HG03378 (cell line): ENCODE results near the gene PHF10.

Experiments used
- ATAC-seq: cut with Tn5 transposase; IDR thresholded peaks from one replicate; pipeline ENCODE4 v1.9.1; 2021; ENCODE audit warnings: mild to moderate bottlenecking, moderate library complexity; ENCODE audit not compliant: unreplicated experiment

The PHF10 gene

DNA sequence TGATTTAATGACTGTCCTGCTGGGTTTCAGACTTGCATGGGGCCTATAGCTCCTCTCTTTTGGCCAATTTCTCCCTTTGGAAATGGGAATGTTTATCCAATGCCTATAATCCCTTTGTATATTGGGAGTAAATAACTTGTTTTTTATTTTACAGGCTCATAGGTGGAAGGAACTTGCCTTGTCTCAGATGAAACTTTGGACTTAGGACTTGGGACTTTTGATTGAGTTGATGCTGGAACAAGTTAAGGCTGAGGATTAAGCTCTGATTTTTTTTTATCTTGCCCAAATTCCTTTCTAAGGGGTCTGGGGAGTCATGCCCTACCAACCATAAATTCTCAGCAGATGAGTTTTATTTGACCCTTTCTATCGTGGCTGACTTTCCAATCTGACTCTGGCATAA, 46.0 kb downstream of the PHF10 start:
- ATAC-seq = no peak

DNA sequence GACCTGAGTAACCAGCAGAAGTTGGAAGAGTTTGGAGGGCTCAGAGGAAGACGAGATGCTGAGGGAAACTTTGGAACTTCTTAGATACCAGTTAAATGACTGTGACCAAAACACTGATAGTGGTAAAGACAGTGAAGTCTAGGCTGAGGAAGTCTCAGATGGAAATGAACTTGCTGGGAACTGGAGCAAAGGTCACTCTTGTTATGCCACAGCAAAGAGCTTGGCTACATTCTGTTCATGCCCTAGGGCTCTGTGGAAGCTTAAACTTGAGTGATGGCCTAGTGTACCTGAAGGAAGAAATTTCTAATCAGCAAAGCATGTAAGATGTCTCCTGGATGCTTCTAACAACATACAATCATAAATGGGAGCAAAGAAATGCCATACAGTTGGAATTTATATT, 47.2 kb downstream of the PHF10 start:
- ATAC-seq = no peak

DNA sequence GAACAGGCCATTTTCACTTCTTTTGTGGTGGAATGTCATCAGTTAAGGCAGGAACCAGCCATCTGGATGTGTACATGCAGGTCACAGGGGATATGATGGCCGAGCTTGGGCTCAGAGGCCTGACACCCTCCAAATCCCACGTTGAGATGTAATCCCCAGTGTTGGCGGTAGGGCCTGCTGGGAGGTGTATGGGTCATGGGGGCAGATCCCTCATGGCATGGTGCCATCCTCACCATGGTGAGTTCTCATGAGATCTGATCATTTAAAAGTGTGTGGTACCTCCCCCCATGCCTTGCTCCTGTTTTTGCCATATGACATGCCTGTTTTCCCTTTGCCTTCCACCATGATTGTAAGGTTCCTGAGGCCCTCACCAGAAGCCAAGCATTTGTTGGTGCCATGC, 49.3 kb downstream of the PHF10 start:
- no peak for ATAC-seq

DNA sequence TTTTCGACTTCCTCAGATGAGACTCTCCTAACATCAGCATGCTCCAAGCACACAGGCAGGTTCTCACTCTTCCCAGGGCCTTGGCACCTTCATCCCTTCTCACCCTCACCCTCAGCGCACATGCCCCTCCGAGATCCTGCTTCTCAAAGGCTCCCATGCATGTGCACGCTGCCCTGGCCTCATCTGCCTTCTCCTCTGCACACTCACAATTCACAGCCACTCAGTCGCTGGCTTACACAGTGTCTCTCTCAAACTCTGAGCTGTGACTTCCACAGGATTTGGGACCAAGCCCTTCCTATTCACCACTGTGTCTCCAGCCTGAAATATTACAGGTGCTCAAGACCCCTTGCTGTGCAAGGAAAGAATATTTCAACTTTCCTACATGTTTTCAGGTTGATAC, 52.7 kb downstream of the PHF10 start:
- ATAC-seq = no peak

DNA sequence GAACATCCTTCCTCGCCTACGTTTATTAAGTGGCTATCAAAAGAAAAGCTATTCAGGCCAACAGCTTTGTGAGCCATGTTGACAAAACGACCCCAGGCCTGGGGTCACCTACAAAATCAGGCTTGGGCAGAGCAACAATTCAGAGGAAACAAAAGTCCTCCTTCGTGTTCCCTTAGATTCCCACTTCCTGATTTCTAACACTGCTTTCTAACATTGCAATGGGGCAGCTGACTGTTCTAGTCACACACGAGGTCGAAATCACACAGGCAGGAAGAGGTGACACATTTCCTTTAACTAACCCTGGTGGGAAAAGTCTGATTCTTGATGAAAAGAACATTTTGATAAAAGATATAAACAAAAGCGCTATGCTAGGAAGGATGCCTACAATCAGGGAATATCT, 54.4 kb downstream of the PHF10 start:
- ATAC-seq = no peak

DNA sequence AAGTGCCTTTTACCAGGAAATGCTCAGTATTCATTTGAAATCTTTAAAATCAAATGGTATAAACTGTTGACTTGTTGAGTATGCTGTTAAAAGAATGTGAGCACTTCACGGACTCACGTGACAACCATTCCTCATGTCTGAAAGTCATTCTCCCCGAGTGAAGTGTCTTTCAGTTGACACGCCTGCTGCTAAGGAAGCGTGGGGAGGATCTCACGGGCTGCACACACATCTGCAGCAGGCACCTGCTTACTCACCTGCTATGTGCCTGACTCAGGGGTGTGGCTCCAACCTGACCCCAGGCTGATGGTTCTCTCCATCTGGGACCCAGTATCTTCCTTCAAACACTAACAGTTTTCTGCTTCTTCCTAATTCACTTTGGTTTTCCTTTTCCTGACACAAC, 55.2 kb downstream of the PHF10 start:
- no peak for ATAC-seq

DNA sequence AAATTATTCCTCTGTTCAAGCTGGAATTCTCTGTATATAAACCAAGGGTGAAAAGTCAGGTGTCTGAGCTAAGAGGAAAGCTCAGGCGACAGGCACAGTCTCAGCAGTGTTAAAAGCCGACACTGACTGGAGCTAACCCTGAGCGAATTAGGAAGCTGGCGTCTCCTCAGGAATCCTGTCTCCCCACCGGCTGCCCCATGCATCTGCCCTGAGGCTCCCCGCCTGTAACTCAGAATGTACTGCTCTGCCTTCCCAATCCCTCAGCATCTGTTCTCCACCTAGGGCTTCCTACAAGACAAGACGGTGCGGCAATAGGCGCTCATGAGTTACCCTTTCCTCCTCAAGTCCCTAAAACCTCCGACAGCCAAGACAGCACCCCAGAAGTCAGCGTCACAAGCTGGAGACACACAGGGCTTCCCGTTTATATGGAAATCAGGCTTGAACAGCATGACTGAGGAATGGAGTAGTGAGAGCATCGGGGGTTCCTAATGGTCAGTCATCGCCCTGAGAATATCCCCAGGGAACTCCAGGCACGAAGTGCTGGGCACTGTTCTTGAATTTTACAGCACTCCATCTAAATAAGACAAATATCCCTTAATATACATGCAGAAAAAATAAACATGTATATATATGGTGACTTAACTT, 56.0 kb downstream of the PHF10 start:
- no peak for ATAC-seq

DNA sequence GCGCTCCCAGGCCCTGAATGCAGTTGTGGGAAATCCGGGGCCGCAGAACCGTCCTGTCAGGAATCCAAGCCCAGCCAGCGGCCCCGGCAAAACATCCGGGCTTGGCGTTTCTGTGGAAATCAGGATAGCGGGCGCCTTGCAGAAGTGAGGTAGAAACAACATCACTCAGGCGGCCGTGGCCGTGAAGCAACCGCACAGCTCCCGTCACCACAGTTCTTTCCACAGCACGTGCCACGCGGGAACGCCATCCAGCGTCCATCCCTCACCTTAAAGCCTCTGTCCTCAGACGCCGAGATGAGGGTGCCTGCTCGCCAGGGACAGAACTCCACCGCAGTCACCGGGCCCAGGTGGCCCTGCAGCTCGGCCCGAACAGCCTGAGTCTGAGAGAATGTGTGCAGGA, 56.6 kb downstream of the PHF10 start:
- no peak for ATAC-seq

DNA sequence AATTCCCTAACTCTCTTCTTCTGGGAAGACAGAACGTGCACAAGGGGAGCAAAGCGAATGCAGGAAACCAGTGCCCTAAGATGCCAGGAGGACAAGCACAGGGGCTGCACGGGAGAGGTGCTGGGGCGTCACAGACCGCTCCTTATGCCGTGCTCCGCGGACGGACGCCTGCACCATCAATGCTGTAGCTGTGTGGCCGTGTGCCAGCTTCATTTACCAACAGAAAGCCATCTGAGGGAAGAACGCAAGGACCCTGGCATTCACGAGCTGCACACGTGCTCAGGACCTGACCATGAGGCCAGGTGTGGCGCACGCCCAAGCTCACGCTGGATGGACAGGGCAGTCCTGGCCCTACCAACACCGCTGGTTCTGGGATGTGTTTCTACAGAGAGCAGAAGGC, 57.9 kb downstream of the PHF10 start:
- no peak for ATAC-seq

DNA sequence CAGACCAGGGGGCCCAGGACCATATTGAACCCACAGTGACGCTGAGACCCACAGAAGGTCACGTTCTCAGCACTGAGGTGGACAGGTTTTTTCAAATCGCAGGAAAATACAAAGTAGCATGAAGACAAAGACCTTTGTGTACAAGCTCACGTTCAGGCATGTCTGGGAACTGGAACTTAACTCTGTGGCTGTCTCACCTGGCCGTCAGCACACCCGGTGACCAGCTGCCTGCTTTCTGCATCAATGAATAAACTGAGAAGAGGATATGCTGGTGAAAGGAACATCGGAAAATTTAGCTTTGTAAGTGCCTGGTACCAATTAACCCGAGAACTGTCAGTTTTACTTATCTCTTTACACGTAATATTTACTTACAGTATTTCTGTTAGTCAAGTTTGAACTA, 59.0 kb downstream of the PHF10 start:
- ATAC-seq = no peak

DNA sequence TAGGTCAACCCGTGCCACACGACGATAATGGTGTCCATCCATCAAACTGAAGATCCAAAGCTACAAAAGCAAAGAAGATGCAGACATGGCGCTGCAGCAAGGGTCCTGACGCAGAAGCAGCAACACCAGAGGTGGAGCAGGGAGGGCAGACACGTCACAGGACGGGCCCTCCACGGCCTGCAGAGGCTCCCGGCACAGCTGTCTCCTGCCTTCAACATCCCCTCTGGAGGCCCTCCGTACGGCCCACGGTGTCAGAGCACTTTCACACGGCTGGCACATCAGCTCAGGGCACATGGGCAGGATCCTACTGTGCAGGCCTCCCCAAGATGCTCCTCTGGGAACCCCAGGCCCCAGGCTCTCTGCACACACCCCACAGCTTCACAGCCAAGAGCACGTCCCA, 60.1 kb downstream of the PHF10 start:
- ATAC-seq = no peak

DNA sequence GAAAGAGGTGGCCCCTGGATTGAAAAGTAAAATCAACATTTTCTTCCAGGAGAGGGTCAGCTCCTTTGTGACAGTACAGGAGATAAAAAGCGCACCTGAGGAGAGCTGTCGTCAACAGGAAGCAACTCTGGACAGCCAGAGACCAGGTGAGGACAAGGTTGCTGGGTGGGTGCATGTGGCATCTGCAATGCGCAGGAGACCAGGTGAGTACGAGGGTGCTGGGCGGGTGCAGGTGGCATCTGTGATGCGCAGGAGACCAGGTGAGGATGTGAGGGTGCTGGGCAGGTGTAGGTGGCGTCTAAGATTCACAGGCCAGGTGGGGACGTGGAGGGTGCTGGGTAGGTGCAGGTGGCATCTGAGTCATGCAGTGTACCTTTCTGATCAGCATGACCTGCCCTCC, 60.8 kb downstream of the PHF10 start:
- ATAC-seq = no peak

DNA sequence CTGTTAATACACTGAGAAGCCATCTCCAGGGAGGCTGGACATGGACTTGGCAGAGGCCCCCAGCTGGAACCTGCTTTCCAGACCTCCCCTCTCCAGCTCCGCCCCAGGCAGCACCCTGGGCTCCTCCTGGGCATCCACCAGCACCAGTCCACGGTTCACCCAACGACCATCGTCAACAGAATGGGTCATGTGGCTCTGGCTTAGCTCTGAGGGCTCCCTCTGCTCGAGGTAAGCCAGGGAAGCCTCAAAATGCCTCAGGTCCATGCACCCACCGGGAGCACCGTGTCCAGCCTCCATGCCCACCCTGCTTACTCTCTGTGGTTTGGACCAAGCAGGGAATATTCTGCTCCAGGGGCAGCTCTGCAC, 62.9 kb downstream of the PHF10 start:
- no peak for ATAC-seq

DNA sequence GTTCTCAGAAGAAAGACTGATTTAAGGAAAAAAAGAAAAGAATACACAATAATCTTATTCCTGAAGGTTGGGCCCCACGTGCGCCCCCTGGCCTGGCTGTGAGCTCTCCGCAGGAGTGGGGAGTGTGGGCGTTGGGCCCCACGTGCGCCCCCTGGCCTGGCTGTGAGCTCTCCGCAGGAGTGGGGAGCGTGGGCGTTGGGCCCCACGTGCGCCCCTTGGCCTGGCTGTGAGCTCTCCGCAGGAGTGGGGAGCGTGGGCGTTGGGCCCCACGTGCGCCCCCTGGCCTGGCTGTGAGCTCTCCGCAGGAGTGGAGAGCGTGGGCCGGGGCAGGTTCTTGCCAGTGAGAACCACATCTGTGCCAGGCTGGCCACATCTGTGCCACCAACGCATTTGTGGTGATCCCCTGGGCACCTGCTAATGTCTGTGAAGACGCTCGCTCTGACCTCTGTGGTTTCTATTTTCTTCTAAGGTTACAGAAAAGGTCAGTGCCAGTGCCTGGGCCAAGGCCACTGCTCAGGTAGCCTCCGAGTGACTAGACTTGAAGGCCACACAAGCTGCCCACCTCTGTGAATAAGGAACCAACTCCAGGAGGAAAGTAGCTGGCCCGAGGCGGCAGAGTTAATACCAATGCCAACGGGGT, 63.4 kb downstream of the PHF10 start:
- ATAC-seq = no peak

DNA sequence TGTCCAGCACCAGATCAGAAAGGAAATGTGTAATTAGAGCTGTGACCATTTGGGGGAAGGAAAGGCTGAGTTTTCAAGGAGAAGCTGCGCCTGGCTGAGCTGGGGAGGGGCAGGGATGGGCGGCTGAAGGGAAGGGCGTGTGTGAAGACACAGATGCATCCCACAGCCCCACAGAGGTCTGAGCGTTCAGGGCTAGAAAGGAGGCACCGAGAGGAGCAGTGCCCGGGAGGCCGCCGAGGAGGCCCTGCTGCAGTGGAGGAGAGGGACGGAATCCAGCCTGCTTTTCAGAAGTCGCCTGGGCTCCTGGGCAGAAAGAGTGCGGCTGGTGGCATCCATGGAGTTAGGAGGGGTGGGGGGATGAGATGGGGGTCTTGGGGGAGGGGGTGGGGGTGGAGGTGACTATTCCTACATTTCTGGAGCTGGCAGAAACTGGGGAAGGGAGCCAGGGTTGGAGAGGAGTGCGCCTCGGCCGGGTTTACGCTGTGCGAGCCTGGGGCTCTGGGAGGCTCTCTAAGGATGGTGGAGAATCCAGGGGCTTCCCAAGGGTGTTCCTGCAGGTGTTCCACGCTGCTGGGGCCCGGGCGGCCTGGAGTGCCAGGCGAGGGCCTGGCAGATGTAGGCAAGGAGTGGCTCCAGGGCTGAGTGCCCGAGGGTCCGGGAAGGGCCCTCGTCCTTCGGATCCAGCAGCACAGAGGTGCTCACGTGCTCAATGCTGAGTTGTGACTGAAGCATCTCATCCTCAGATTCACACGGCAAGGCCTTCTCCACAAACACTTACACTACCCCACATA, 64.3 kb downstream of the PHF10 start:
- ATAC-seq = no peak

DNA sequence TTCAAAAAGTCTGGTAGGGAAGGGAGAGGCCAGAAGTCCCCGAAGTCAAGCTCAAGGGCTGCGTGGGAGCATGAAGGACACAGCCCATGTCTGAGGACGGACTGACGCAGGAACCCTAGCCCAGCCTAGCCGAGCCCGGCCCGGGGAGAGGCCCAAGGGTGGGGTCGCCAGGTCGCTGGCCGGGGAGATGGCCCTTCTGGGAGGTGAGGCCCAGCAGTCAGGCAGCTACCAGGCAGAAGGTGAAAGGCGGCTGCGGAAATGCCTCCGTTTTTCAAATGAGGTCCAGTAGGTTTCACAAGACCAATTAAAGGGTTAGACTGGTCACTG, 67.1 kb downstream of the PHF10 start:
- ATAC-seq = no peak

DNA sequence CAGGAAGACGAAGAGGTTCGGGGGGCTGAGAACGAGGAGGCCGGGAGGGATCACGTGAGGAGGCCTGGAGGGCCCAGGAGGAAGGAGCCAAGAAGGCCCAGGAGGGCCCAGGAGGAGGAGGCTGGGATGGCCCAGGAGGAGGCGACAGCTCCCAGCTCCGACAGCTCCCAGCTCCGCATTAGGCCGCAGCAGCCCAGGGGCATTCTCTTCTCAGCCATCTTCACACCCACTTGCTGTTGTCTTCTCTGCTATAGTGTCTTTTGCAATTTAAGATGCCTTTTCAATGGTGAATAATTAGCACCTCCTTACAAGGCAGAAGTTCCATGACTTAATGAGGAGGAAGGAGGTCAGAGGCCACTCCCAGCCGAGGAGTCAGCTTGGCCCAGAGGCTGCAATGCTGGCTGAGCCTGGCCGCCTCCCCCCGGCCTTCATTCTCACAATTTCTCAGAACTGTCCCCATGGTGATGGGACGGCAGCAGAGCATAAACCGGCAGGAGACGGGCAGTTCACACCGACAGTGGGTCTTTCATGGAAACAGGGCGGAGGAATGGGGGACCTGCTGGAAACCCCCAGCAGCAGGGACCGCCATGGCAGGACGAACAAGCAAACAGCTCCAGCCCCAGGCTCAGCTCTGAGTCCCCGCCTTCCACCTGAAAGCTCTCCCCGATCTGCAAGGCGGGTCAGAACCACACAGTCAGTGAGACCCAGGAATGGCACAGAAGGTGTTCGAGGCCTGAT, 67.6 kb downstream of the PHF10 start:
- ATAC-seq = no peak

DNA sequence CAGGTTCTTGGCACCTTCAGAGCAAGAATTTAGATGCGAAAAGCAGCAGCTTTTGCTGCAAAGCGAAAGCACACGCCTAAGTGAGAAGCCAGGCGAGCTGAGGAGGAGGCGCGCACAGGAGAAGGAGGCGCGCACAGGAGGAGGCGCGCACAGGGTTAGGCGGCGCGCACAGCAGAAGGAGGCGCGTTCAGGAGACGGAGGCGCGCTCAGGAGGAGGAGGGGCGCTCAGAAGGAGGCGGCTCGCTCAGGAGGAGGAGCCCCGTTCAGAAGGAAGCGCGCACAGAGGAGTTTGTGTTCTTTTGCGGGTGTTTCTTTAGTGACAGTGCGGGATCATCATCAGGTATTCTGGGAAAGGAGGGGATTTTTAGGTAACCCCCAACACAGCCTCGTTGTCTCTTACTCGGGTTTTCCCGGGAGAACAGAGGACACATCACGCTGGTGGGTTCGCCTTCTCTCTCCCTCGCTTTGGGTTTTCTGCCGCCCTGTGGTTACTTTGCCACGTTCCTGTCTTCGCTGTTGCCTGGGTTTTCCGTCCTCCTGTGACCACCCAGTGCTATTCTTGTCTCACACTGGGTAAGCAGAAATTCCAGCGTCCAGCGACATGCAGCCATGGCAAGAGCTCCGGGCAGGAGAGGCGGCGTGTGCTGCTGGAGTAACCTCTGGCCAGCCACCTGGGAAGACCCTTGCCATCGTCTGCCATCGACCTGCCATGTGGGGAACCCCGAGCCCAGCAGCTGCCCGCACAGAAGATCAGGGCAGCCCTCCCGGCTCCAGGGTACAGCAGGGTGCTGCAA, 69.5 kb downstream of the PHF10 start:
- no peak for ATAC-seq
